ENCODE measurements around the gene STARD10. TPM values are rescaled to one million over a fixed set of nuclear protein-coding genes. Genes with fewer than 3 reads are reported as not detected.
A peak's percentile ranks its signal among the peaks of the same experiment; 100 is the strongest.

Gene STARD10
- total RNA-seq, 1 donor from 2014 or later = 170 TPM

DNA sequence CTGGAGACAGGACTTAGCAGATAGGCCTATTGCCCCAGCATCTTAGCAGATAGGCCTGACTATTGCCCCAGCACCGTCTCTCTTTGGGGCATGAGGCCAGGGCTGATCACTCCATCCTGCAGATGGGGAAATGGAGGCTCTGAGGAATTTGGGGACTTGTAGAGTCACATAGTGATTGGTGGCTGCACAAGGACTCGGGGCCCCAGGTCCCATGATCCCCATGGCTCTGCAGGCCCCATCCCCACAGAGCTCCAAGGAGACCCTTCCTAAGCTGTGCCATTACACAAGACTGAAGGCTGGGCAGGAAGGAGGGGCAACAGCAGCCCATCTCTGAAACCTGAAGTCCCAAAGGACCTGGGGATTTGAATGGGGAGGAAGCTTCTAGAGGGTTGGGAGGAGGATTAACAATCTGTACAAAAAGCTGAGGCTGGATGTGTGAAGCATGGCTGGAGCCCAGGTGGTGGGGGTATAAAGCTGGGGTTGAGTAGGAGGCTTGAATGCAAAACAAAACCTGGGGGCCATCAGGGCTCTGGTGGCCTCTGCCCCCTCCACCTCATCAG lies 43.2 kb downstream of the STARD10 start:
- peaks cover 8% of the 10 kb centered on the region for H3K36me3 Mint-ChIP-seq
- peak overlapping the region; percentile 98 for H3K27ac Mint-ChIP-seq
- peaks cover 21% of the 10 kb centered on the region for H3K4me1 Mint-ChIP-seq (ENCODE audit: unreplicated experiment)
- H3K4me3 Mint-ChIP-seq = peak overlapping the region; percentile 88
- H3K9me3 Mint-ChIP-seq = no peaks in the 10 kb centered on the region
- TF ChIP-seq, protein P1, sequence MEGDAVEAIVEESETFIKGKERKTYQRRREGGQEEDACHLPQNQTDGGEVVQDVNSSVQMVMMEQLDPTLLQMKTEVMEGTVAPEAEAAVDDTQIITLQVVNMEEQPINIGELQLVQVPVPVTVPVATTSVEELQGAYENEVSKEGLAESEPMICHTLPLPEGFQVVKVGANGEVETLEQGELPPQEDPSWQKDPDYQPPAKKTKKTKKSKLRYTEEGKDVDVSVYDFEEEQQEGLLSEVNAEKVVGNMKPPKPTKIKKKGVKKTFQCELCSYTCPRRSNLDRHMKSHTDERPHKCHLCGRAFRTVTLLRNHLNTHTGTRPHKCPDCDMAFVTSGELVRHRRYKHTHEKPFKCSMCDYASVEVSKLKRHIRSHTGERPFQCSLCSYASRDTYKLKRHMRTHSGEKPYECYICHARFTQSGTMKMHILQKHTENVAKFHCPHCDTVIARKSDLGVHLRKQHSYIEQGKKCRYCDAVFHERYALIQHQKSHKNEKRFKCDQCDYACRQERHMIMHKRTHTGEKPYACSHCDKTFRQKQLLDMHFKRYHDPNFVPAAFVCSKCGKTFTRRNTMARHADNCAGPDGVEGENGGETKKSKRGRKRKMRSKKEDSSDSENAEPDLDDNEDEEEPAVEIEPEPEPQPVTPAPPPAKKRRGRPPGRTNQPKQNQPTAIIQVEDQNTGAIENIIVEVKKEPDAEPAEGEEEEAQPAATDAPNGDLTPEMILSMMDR (conservative IDR thresholded peaks at IDR 0.05) = no peak
- no peaks in the 10 kb centered on the region for H3K27me3 Mint-ChIP-seq
- no peak for DNase-seq (ENCODE audit: extremely low spot score, unreplicated experiment)

DNA sequence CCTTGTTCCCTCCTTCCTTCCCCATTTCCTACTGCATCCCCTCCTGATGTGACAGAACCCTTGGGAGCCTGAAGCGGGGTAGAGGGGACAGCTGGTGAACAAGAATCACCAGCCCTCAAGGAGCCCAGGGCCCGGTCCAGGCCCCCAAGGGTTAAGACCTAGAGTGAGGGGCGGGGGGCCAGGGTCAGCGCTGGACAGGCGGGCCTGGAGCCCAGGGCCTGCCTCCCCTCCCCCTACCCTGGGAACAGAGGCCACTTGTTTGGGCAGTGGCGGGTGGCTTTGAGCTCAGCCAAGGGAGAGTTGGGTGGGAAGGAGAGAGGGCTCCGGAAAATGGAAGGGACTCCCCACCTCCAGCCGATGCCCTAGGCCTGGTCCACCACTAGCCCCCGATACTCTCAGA lies 43.8 kb downstream of the STARD10 start:
- peaks cover 8% of the 10 kb centered on the region for H3K36me3 Mint-ChIP-seq
- H3K27me3 Mint-ChIP-seq = no peaks in the 10 kb centered on the region
- no peak for DNase-seq (ENCODE audit: extremely low spot score, unreplicated experiment)
- H3K27ac Mint-ChIP-seq = no peak overlapping the region
- no peak overlapping the region for H3K4me3 Mint-ChIP-seq
- H3K4me1 Mint-ChIP-seq (ENCODE audit: unreplicated experiment) = peaks cover 21% of the 10 kb centered on the region
- TF ChIP-seq, protein P1 (conservative IDR thresholded peaks at IDR 0.05) = no peak
- H3K9me3 Mint-ChIP-seq = no peaks in the 10 kb centered on the region

DNA sequence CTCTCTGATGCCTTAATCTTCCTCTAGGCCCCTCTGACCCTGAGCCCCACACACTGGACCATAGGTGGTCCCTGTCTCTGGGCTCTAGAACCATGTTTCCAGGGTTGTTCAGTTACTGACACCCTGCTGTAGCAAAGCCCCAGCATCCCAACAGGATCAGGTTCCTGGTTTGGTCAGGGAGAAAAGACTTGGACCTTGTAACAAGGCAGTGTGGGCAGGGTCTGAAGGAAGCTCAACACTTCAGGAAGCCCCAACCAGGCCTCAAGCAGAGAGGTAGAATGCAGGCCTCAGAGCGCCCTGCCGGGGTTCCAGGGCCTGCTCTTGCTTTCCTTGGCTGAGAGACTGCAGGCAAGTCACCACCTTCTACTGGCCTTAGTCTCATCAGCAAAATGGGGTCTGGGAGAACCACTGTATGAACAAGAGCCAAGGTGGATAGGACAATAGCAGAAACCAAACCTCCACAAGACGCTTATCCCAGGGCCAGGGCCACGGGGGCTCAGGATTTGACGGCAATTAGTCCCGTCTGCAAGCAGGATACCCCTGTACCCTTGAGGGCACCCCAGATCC lies 46.5 kb downstream of the STARD10 start:
- Mint-ChIP-seq H3K9me3 (no peaks in the 10 kb centered on the region), H3K4me1 (ENCODE audit: unreplicated experiment) (peaks cover 27% of the 10 kb centered on the region), H3K27ac (no peak overlapping the region), H3K36me3 (no peaks in the 10 kb centered on the region), H3K4me3 (no peak overlapping the region), H3K27me3 (no peaks in the 10 kb centered on the region)
- DNase-seq (ENCODE audit: extremely low spot score, unreplicated experiment) = no peak
- TF ChIP-seq, protein P1 (conservative IDR thresholded peaks at IDR 0.05) = no peak

DNA sequence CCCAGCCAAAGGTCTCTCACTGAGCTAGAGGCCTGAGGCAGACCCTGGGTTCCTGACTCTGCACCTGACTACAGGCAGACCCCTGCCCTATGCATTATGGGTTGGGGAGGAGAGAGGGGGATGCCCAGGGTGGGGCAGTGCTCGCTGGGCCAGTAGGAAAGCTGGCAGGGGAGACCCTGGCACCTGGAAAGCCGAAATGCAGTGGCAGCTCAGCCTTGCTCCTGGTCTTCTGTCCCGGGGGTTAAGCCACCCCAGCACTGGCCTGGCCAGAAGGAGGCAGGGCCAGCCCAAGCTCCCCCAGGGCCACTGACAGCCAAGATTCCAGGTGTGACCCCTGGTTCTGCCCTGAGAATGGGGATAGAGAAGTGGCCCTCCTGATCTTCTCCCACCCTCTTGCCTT lies 47.0 kb downstream of the STARD10 start:
- Mint-ChIP-seq H3K9me3 (no peaks in the 10 kb centered on the region), H3K27ac (no peak overlapping the region), H3K4me3 (no peak overlapping the region), H3K36me3 (no peaks in the 10 kb centered on the region), H3K4me1 (ENCODE audit: unreplicated experiment) (peaks cover 32% of the 10 kb centered on the region), H3K27me3 (no peaks in the 10 kb centered on the region)
- no peak for DNase-seq (ENCODE audit: extremely low spot score, unreplicated experiment)
- TF ChIP-seq, protein P1 (conservative IDR thresholded peaks at IDR 0.05) = no peak

DNA sequence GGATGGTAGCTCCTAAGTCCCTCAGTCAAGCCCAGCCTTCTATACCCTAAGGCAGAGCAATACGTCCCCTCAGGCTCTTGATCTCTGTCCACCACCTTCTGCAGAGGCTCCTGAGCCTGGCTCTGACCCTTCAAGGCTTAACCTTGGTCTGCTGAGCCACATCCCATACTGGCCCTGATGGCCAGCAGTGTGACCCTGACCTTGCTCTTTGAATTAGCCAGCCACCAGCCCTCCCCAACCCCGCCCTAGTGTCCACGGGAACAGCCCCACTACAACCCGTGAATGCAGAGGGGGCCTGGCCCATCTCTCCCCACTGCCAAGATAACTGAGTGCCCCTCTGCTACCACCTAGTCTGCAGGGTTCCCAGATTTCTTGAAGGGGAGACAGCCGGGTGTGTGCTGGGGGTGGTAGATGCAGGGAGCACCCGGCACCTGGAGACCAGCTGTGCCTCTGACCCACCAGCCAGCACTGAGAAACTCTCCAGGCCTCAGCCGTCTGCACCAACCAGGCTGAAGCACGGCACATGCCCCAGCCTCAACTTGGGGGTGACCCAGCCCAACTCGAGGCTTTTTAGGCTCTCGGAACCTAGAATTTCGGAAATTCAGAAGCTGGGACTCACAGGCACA lies 47.8 kb downstream of the STARD10 start:
- no peaks in the 10 kb centered on the region for H3K9me3 Mint-ChIP-seq
- DNase-seq (ENCODE audit: extremely low spot score, unreplicated experiment) = no peak
- TF ChIP-seq, protein P1 (conservative IDR thresholded peaks at IDR 0.05) = no peak
- no peak overlapping the region for H3K27ac Mint-ChIP-seq
- H3K27me3 Mint-ChIP-seq = no peaks in the 10 kb centered on the region
- H3K4me3 Mint-ChIP-seq = no peak overlapping the region
- peaks cover 34% of the 10 kb centered on the region for H3K4me1 Mint-ChIP-seq (ENCODE audit: unreplicated experiment)
- no peaks in the 10 kb centered on the region for H3K36me3 Mint-ChIP-seq
